ENCODE measurements around the gene MASP2.

MASP2 gene

GRCh38 chr1:11026052-11026451 lies 21.0 kb downstream of the MASP2 start:
- no CpG with 5 or more reads among the region's 1 CpG for WGBS (ENCODE audit: extremely low coverage, insufficient coverage, insufficient read length)
- Histone ChIP-seq H3K27ac (ENCODE audit: low read depth, low read length) (no peak overlapping the region), H3K9me3 (ENCODE audit: insufficient read depth, low read depth, low read length) (no peaks in the 10 kb centered on the region), H2BK5ac (ENCODE audit: low read depth, low read length, poor library complexity) (no peak overlapping the region), H4K91ac (ENCODE audit: low read depth, low read length) (no peak overlapping the region), H3K79me2 (ENCODE audit: control insufficient read depth, insufficient read depth, low read length, poor library complexity) (no peaks in the 10 kb centered on the region), H3K4ac (ENCODE audit: low read depth, low read length) (no peak overlapping the region), H3K79me1 (ENCODE audit: low read length) (no peaks in the 10 kb centered on the region), H3K9ac (ENCODE audit: low read length) (no peak overlapping the region), H3K18ac (ENCODE audit: low read length) (no peak overlapping the region), H2BK120ac (ENCODE audit: insufficient read depth, low read length, poor library complexity) (no peak overlapping the region), H3K36me3 (ENCODE audit: control insufficient read depth in 1 of 2, insufficient read depth in 2 of 2, low read length in 2 of 2) (peaks cover 22 to 33% of the 10 kb centered on the region in 2 experiments), H2AFZ (ENCODE audit: insufficient read depth, low read length, poor library complexity) (no peak overlapping the region), H2AK5ac (ENCODE audit: low read length) (no peak overlapping the region), H3K23ac (ENCODE audit: low read length) (no peak overlapping the region), H2BK12ac (ENCODE audit: low read length) (no peak overlapping the region), H3K4me2 (ENCODE audit: low read length) (no peak overlapping the region), H4K12ac (ENCODE audit: low read depth, low read length) (no peak overlapping the region), H3K27me3 (ENCODE audit: insufficient read depth, low read length) (no peaks in the 10 kb centered on the region), H3K4me3 (ENCODE audit: low read depth, low read length) (no peak overlapping the region), H4K8ac (ENCODE audit: low read depth, low read length) (no peak overlapping the region), H3K4me1 (ENCODE audit: control insufficient read depth in 1 of 2, insufficient read depth in 2 of 2, low read length in 2 of 2) (no peaks in the 10 kb centered on the region), H3K14ac (ENCODE audit: low read length) (no peak overlapping the region)
- no peak for DNase-seq

- no peaks in the 10 kb centered on the region for H3K79me2 ChIP-seq (ENCODE audit: control insufficient read depth, insufficient read depth, low read length, poor library complexity)
- no peak overlapping the region for H2AFZ ChIP-seq (ENCODE audit: insufficient read depth, low read length, poor library complexity)
- H2BK5ac ChIP-seq (ENCODE audit: low read depth, low read length, poor library complexity) = no peak overlapping the region
- no peak overlapping the region for H2BK120ac ChIP-seq (ENCODE audit: insufficient read depth, low read length, poor library complexity)
- WGBS (ENCODE audit: extremely low coverage, insufficient coverage, insufficient read length) = no CpG with 5 or more reads among the region's 1 CpG
- no peak for DNase-seq
- no peaks in the 10 kb centered on the region for H3K9me3 ChIP-seq (ENCODE audit: insufficient read depth, low read depth, low read length)
- no peak overlapping the region for H3K23ac ChIP-seq (ENCODE audit: low read length)
- H4K91ac ChIP-seq (ENCODE audit: low read depth, low read length) = no peak overlapping the region
- no peak overlapping the region for H4K12ac ChIP-seq (ENCODE audit: low read depth, low read length)
- no peak overlapping the region for H3K27ac ChIP-seq (ENCODE audit: low read depth, low read length)
- no peaks in the 10 kb centered on the region for H3K4me1 ChIP-seq (ENCODE audit: control insufficient read depth in 1 of 2, insufficient read depth in 2 of 2, low read length in 2 of 2)
- no peak overlapping the region for H3K4ac ChIP-seq (ENCODE audit: low read depth, low read length)
- no peak overlapping the region for H3K4me3 ChIP-seq (ENCODE audit: low read depth, low read length)
- no peak overlapping the region for H2BK12ac ChIP-seq (ENCODE audit: low read length)
- H3K36me3 ChIP-seq (ENCODE audit: control insufficient read depth in 1 of 2, insufficient read depth in 2 of 2, low read length in 2 of 2) = peaks cover 23 to 37% of the 10 kb centered on the region in 2 experiments
- H3K18ac ChIP-seq (ENCODE audit: low read length) = no peak overlapping the region
- H3K9ac ChIP-seq (ENCODE audit: low read length) = no peak overlapping the region
- no peaks in the 10 kb centered on the region for H3K79me1 ChIP-seq (ENCODE audit: low read length)
- no peak overlapping the region for H4K8ac ChIP-seq (ENCODE audit: low read depth, low read length)
- H3K14ac ChIP-seq (ENCODE audit: low read length) = no peak overlapping the region
- H2AK5ac ChIP-seq (ENCODE audit: low read length) = no peak overlapping the region
- H3K27me3 ChIP-seq (ENCODE audit: insufficient read depth, low read length) = no peaks in the 10 kb centered on the region
- no peak overlapping the region for H3K4me2 ChIP-seq (ENCODE audit: low read length)
These were observed 21.4 kb downstream of the MASP2 start for GRCh38 chr1:11025618-11026017.

GRCh38 chr1:11024874-11025203 lies 22.2 kb downstream of the MASP2 start:
- Histone ChIP-seq H3K14ac (ENCODE audit: low read length) (no peak overlapping the region), H4K12ac (ENCODE audit: low read depth, low read length) (no peak overlapping the region), H3K27ac (ENCODE audit: low read depth, low read length) (no peak overlapping the region), H3K4me3 (ENCODE audit: low read depth, low read length) (no peak overlapping the region), H3K18ac (ENCODE audit: low read length) (no peak overlapping the region), H3K27me3 (ENCODE audit: insufficient read depth, low read length) (no peaks in the 10 kb centered on the region), H2BK12ac (ENCODE audit: low read length) (no peak overlapping the region), H3K79me2 (ENCODE audit: control insufficient read depth, insufficient read depth, low read length, poor library complexity) (no peaks in the 10 kb centered on the region), H3K9ac (ENCODE audit: low read length) (no peak overlapping the region), H3K79me1 (ENCODE audit: low read length) (no peaks in the 10 kb centered on the region), H3K36me3 (ENCODE audit: control insufficient read depth in 1 of 2, insufficient read depth in 2 of 2, low read length in 2 of 2) (peaks cover 29 to 44% of the 10 kb centered on the region in 2 experiments), H4K91ac (ENCODE audit: low read depth, low read length) (no peak overlapping the region), H3K4me2 (ENCODE audit: low read length) (no peak overlapping the region), H3K4ac (ENCODE audit: low read depth, low read length) (no peak overlapping the region), H2AK5ac (ENCODE audit: low read length) (no peak overlapping the region), H2BK120ac (ENCODE audit: insufficient read depth, low read length, poor library complexity) (no peak overlapping the region), H4K8ac (ENCODE audit: low read depth, low read length) (no peak overlapping the region), H3K4me1 (ENCODE audit: control insufficient read depth in 1 of 2, insufficient read depth in 2 of 2, low read length in 2 of 2) (no peaks in the 10 kb centered on the region), H2BK5ac (ENCODE audit: low read depth, low read length, poor library complexity) (no peak overlapping the region), H2AFZ (ENCODE audit: insufficient read depth, low read length, poor library complexity) (no peak overlapping the region), H3K23ac (ENCODE audit: low read length) (no peak overlapping the region), H3K9me3 (ENCODE audit: insufficient read depth, low read depth, low read length) (no peaks in the 10 kb centered on the region)
- peak in 1 of 2 donors; percentile 29 for DNase-seq
- no CpG with 5 or more reads among the region's 2 CpGs for WGBS (ENCODE audit: extremely low coverage, insufficient coverage, insufficient read length)

GRCh38 chr1:11024154-11024873 lies 22.7 kb downstream of the MASP2 start:
- no peak overlapping the region for H3K4ac ChIP-seq (ENCODE audit: low read depth, low read length)
- H2BK5ac ChIP-seq (ENCODE audit: low read depth, low read length, poor library complexity) = no peak overlapping the region
- peaks cover 31 to 46% of the 10 kb centered on the region in 2 experiments for H3K36me3 ChIP-seq (ENCODE audit: control insufficient read depth in 1 of 2, insufficient read depth in 2 of 2, low read length in 2 of 2)
- H3K27me3 ChIP-seq (ENCODE audit: insufficient read depth, low read length) = no peaks in the 10 kb centered on the region
- H3K4me1 ChIP-seq (ENCODE audit: control insufficient read depth in 1 of 2, insufficient read depth in 2 of 2, low read length in 2 of 2) = no peaks in the 10 kb centered on the region
- H3K9me3 ChIP-seq (ENCODE audit: insufficient read depth, low read depth, low read length) = no peaks in the 10 kb centered on the region
- DNase-seq = no peak
- no peak overlapping the region for H3K27ac ChIP-seq (ENCODE audit: low read depth, low read length)
- H4K91ac ChIP-seq (ENCODE audit: low read depth, low read length) = no peak overlapping the region
- H3K79me2 ChIP-seq (ENCODE audit: control insufficient read depth, insufficient read depth, low read length, poor library complexity) = no peaks in the 10 kb centered on the region
- H2BK120ac ChIP-seq (ENCODE audit: insufficient read depth, low read length, poor library complexity) = no peak overlapping the region
- no peak overlapping the region for H4K12ac ChIP-seq (ENCODE audit: low read depth, low read length)
- no peak overlapping the region for H3K9ac ChIP-seq (ENCODE audit: low read length)
- H2AK5ac ChIP-seq (ENCODE audit: low read length) = no peak overlapping the region
- H3K18ac ChIP-seq (ENCODE audit: low read length) = no peak overlapping the region
- H4K8ac ChIP-seq (ENCODE audit: low read depth, low read length) = no peak overlapping the region
- H2AFZ ChIP-seq (ENCODE audit: insufficient read depth, low read length, poor library complexity) = no peak overlapping the region
- no CpG with 5 or more reads among the region's 3 CpGs for WGBS (ENCODE audit: extremely low coverage, insufficient coverage, insufficient read length)
- H3K79me1 ChIP-seq (ENCODE audit: low read length) = no peaks in the 10 kb centered on the region
- H3K14ac ChIP-seq (ENCODE audit: low read length) = no peak overlapping the region
- H3K4me3 ChIP-seq (ENCODE audit: low read depth, low read length) = no peak overlapping the region
- no peak overlapping the region for H3K23ac ChIP-seq (ENCODE audit: low read length)
- H3K4me2 ChIP-seq (ENCODE audit: low read length) = no peak overlapping the region
- no peak overlapping the region for H2BK12ac ChIP-seq (ENCODE audit: low read length)
